Neural progenitor cell (in vitro differentiated cells): ENCODE data around the gene INO80C.

Experiments
- CTCF ChIP-seq: fragments of 200-600 bp; sonication (generic); IDR thresholded peaks from 2 replicates; pipeline ENCODE4 v1.5.1; 2017; ENCODE audit warnings: antibody characterized with exemption, mild to moderate bottlenecking
- EZH2 ChIP-seq: fragments of 200-600 bp; sonication (generic); IDR thresholded peaks from 2 replicates; pipeline ENCODE4 v1.6.1; 2017; ENCODE audit warnings: antibody characterized with exemption, mild to moderate bottlenecking, moderate library complexity
- EZH2phosphoT487 ChIP-seq: fragments of 200-600 bp; sonication (generic); IDR thresholded peaks from 2 replicates; pipeline ENCODE4 v1.6.1; 2017; ENCODE audit warnings: antibody characterized with exemption

- TF ChIP-seq CTCF (no peak), EZH2 (no peak), EZH2phosphoT487 (no peak)
Observed at GRCh38 chr18:35484034-35484433, 13.7 kb downstream of the INO80C start.
